Activated CD4-positive, alpha-beta T cell treated with anti-CD3 and anti-CD28 coated beads for 48 hours (primary cell): ENCODE data around the gene AUTS2.

Experiments
- DNase-seq: peaks from one replicate; pipeline ENCODE4 v3.0.0-alpha.2; 2020

Gene AUTS2

DNA sequence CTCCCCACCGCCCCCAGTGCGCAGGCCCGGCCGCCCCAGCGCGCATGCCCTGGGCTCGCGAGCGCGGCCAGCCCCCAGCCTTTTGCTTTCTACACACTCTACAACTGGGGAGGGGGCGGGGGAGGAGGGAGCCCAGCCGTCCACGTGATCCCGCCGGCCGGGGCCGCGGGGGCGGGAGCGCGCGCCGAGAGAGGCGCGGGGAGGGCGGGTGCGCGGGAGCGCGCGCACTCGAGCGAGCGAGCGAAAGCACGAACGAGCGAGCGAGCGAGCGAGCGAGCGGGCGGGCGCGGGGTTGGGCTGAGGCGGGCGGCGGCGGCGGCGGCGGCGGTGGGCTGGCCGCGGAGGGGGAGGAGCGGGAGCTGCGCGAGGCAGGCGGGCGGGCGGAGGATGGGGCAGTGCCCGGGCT is at the start of gene AUTS2:
Gene AUTS2, plus strand, starts transcription at position 395 of the 406 bp plus-strand sequence. CDS start 1,179 bp downstream, outside the sequence.
- DNase-seq = peak; percentile 51

DNA sequence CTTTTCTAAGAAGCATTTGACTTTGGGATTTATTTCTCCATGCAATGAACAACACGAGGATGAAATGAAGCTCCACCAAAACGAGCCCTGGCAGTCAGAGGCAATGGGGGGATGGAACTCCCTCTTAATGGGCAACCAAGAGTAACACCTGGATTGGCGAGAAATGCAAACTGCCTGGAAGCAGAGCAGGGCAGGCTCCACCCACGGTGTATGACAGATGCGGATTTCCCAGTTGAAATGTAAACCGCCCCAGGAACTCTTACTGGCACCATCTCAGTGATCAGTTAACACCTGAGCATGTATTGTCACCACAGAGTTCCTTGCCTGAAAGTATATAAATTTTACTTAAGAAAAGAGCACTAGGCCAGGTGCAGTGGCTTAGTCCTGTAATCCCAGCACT is 47.3 kb upstream of the AUTS2 start:
- DNase-seq = no peak

DNA sequence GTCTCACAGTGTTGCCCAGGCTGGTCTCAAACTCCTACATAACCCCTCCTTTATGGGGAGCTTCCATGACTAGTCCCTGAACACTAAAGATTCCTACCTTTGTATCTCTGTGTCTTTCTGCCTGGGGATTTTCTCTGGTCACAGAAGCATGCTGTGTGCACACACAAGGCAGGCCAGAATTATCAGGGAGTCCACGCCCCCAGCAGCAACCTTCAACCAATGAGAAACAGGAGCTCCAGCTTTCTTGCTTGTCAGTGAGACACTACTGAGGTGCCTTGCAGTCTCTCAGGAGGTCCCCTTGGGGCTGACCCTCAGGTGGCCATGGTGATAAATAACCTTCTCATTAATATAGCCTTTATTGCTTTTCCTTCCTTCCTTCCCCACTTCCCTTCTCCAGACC is 45.1 kb upstream of the AUTS2 start:
- DNase-seq = no peak

DNA sequence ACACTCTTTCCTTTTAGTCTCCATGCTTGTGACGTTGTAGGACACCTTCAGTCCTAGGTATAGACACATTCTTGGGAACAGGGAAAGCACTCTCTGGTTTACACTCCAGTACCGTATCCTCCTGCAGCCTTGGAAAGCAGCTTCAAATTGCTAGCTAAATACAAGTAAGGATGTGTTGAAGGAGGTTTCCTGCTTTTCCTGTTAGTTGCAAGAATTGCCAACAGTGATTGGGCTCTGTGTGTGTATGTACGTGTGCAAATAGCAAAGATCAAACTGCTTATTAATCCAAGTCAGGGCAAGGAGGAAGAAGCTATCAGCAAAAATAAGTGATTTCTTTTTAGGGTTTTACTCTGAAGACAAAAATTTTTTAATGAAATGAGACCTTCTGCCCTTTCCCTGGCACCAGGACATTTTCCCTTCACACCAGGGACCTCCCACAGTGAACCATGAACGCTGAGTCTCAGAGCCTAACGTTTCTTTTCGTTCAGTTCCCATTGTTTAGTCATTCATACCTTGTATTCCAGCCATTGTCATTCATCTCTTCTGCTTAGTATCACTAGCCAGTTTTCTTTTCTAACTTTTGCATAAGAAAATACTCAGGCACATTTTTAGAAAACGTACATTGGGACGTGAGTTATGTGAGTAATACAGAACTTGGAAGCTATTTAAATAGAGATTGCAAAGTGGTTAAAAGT is 36.9 kb upstream of the AUTS2 start:
- DNase-seq = no peak

GRCh38 chr7:69564454-69565417 is 33.5 kb upstream of the AUTS2 start:
- DNase-seq = no peak

GRCh38 chr7:69567800-69568199 is 30.5 kb upstream of the AUTS2 start:
- no peak for DNase-seq

GRCh38 chr7:69568266-69568665 is 30.0 kb upstream of the AUTS2 start:
- DNase-seq = no peak

DNA sequence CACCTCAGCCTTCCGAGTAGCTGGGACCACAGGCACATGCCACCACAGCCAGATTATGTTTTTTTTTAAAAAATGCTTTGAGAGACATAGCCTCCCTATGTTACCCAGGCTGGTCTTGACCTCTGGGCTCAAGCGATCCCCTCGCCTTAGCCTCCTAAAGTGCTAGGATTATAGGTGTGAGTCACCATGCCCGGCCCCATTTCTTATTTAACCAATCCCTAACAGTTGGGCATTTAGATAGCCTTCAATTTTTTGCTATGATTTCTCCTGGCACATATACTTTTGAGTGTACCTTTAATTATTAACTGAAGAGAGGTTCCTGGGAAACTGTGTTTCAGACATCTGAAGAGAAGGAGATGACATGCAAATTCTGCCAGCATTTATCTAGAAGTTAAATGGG is 22.6 kb upstream of the AUTS2 start:
- no peak for DNase-seq

DNA sequence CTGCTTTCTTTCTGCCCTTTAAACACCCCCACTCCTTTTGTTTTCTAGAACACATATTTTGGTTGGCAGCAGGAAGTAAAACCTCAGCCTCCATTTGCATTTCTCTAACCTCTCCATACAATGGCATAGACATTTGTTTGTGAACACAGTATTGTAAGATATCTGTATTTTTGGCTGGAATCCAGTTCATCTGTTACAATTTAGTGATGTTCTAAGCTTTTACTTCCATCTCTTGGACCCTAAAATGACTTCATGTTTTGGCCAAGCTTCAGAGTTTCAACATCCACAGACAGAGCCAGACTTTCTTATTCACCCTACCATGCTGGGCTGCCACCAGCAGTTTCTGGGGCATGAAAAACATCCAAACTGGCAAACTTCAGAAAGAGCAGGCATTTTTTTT is 21.1 kb upstream of the AUTS2 start:
- DNase-seq = no peak

DNA sequence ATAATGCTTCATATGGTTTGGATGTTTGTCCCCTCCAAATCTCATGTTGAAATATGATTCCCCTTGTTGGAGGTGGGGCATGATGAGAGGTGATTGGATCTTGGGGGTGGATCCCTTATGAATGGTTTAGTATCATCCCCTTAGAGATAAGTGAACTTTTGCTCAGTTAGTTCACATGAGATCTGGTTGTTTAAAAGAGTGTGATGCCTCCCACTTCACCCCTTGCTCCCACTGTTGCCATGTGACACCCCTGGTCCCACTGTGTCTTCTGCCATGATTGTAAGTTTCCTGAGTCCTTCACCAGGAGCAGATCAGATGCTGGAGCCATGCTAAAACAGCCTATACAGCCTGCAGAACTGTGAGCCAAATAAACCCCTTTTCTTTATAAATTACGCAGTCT is 13.1 kb upstream of the AUTS2 start:
- DNase-seq = no peak

- DNase-seq = no peak
These were observed 12.0 kb upstream of the AUTS2 start for GRCh38 chr7:69586321-69586720.

DNA sequence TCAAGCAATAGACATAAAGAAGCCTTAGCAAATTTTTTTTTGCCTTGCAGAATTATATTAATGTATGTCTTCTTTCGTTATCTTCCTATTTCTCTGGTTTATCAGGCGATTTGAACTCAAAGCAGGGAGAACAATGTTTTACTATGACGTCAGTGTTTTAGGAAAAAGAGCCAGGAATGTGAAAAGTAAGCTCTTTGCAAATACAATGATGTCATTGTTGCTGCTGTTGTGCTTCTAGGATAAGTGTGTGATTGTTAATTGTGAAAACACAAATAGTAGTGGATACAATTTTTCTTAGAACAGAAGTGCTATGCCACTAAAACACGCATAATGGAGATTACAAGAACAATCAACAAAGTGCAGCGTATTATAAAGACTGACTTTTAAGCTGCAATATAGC is 9.5 kb upstream of the AUTS2 start:
- DNase-seq = no peak

DNA sequence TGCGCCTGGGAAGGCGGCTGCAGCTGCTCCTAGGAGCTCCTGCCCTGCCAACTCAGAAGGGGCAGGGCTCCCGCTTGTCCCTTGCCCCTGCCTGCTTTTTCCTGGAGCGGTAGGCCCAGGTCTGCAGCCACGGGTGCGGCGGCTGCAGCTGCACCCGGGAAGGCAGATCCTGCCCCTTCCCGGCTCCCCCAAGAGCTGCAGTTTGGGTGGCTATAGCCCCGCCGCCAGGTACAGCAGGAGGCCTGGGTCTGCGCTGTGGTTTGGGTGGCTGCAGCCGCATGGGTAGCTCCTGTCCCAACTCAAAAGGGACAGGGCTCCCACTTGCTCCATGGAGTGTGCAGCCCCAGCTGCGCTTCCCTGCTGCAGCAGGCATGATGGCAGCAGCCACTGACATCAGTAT is 6.5 kb upstream of the AUTS2 start:
- DNase-seq = no peak

DNA sequence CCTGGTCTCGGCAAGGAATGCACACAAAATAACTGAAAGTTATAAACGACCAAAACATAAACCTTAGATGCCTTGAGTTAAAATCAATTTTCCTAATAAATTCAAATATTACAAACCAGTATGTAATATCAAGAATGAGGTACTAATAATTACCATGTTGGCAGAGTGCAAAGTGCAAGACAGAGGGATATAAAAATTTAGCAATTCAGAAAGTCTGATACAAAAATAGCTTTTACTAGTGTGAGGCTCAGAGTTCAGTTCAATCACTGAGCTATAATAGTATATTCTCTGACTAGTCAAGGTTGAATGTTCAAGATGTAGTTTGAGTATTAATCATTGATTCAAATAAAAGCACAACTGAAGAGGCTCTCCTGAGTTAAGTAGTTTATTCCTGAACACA is 4.8 kb upstream of the AUTS2 start:
- no peak for DNase-seq

DNA sequence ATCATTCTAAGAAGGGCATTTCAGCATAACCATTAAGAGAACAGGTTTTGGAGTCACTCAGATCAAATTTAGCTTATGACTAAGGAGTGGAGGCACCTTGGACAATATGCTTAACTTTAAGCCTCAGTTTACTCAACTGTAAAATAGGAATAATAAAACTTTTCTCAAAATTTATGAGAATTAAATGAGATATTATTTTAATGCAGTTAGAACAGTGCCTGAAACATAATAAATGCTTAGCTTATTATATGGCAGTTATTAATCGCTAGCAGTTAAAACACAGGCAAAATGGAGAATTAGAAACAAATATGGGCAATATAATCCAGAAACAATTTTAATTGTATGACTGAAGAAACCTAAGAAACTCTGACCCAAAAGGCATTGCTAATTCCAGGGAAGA is 2.9 kb upstream of the AUTS2 start:
- no peak for DNase-seq

DNA sequence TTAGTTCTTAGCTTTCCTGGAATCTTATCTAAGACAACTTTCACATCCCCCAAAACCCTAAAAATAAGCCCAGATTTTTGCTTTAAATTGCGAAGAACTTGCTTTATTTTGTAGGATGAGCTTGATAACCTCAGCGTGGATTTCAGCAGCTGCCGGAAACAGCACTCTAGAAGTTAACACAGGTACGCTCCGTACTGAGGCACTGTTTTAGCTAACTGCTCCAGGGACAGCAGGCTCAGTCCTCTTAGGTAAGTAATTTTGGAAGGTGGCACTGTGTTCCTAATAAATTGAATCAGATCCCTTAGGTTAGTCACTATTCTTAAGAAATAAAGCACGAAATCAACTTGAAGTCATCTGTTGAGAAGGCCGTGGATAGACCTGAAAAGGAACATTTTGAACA is 2.2 kb upstream of the AUTS2 start:
- no peak for DNase-seq

DNA sequence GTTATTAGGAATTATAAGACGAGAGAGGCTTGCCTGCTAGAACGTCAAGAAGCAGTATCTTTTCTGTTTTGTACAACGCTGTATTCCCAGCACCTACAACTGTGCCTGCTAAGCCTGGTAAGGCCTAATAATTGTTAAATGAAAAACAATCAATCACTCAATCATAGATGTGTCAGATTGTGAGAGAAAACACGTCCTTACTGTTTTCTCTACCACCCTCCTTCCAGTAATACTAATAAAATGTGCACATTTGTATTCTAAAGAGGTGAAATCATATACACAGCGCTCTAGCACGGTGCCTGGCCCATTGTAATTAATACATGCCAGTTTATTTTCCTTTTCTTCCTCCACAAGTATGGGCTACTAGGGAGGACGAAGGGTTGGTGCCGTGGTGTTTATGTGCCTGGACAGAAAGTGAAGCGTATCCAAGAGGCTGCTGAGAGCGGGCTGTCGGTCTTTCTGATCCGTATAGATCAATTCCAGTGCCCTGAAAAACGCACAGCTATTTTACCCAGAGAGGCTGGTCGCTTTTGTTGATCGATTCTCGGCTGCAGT is 1.5 kb upstream of the AUTS2 start:
- no peak for DNase-seq

GRCh38 chr7:69597278-69598076 is 798 bp upstream of the AUTS2 start:
- DNase-seq = peak; percentile 10

DNA sequence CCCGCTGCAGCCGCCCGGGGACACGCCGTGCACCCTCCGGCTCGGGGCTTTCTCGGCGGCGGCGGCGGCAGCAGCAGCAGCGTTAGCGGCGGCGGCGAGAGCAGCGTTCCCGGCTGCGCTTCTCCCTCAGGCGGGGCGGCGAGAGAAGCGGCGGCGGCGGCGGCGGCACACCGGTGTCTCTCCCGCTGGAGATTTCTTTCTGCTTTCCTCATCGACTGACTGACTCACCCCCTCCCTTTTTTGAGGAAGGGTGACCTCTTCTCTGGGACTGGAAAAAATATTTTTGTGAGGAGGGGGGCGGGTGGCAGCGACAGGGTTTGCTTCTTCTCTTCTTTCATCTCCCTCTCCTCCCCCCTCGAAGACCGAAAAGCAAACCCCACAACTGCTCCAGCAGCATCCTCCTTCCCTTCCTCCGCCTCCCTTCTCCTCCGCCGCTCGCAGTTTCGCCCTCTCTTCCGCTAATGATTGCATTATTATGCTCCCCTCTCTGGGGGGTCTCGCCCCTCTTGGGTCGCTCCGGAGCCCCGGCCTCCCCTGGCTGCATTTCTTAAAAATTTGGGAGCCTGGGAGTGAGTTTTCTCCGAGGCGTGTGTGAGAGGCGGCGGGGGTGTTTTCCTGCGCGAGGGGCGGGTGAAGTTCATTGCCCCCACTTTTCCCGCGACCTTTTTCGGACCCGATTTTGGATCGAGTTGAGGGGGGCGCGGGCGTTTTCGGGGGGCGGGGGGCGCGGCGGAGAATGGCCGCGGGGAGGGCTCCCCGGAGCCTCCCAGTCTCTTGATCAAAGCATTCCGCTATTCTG is 411 bp downstream of the AUTS2 start:
- peak; percentile 2 for DNase-seq

GRCh38 chr7:69599286-69599954 is 1.1 kb downstream of the AUTS2 start:
- DNase-seq = no peak

DNA sequence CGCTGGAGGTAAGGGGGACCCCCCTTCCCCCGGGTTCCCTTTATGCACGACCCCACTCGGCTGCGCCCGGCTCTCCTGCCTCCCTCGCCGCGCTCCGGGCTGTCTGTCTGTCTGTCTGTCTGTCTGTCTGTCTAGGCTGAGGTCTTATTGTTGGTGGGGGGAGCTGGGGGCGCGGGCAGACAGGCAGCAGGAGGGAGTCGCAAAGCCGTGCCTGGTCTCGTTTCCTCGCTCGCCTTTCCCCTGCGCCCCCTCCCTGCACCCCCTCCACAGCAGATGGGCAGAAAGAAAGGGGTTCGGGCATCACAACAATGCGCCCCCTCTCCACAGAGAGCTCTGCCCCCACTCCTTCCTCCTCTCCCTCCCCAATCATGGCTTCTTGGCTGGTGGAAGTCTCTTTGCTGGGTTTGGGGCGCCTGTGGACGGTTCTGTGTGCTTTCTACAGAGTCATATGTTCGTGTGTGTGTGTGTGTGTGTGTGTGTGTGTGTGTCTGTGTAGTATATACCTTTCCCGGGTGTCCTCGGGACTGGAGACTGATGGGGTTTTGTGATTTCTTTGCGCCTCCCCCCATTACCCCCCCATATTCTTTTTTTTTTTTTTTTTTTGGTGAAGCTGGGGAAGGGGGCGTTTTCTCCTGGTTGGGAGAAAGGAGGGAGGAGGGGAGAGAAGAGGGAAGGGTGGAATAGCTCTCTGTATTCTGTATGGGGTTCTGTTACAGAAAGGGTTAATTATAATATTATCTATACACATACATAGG is 1.9 kb downstream of the AUTS2 start:
- no peak for DNase-seq
